Activated T-cell treated with anti-CD3 and anti-CD28 coated beads, Interleukin-2, amount 50 U/mL, for 1 hour (primary cell): ENCODE results near the gene STOML1.
A peak's percentile ranks its signal among the peaks of the same experiment; 100 is the strongest.
"Not testable (repeated sequence)": the region's sequence is repeated elsewhere in the genome, so short reads cannot be mapped to it uniquely, and the experiment has no call there.

Experiments used
- DNase-seq: peaks from one replicate; pipeline ENCODE4 v3.0.0-alpha.2; 2020

The STOML1 gene

DNA sequence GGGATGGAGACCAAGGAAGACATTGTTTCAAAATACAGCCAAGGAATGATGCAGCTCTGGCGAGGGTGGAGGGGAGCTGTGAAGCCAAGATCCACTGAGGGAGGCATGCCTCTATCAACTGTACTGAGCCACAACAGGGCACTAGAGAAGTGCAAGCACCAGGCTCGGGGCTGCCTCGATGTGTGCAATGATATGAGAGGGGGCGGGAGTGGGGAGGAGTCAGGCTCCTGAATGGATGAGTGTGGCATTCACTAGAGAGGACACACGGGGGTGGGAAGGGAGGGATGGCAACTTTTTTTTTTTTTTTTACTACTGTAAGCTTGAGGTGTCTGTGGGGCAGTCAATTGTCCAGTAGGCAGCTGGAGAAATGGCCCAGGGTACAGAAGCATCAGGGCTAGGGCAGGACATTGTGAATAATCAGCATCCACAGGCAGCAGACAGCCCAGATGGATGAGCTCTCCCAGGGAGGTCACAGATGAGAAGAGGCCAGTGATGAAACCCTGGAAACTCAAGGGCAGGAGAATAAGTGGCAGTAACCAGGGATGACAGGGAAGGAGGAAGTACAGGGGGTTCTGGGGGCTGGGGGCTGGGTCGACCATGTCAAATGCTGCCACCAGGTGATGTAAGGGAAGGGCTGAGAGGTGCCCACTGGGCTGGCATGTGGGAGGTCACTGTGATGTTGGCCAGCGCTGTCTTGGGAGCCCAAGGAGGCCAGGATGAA lies 5.9 kb downstream of the STOML1 start:
- DNase-seq: no peak

DNA sequence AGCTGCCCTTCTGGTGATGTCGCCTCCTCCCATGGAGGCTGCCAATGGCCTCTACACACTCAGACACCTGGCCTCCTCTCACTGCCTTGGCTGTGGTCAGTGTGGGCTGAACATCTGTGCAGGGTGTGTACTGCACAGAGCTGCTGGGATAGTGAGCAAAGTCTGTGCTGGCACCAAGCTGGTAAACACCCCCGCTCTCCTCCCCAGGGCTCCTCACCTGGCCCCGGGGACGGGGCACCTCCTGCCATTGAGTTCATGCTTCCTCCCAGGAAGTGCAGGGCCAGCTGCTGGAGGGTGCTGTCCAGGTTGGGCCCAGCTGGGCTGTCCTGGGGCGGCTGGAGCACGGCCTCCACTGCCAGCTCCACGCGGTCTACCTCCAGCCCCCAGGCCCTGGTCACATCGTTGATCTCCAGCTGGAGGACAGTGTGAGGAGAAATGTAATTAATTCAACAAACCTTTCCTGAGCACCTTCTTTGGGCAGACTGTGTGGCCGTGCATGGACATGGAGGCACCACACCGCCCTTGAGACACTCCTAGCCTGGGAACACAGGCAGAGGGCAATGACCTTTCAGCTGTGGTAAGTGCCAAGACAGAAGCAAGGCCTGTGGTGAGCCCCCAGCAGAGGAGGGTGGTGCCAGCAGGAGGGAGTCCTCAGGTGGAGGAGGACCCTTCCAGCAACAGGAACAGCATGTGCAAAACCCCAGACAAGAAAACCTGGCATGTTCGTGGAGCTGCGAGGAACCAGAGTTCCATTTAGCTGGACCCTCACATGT lies 6.8 kb downstream of the STOML1 start:
- no peak for DNase-seq

DNA sequence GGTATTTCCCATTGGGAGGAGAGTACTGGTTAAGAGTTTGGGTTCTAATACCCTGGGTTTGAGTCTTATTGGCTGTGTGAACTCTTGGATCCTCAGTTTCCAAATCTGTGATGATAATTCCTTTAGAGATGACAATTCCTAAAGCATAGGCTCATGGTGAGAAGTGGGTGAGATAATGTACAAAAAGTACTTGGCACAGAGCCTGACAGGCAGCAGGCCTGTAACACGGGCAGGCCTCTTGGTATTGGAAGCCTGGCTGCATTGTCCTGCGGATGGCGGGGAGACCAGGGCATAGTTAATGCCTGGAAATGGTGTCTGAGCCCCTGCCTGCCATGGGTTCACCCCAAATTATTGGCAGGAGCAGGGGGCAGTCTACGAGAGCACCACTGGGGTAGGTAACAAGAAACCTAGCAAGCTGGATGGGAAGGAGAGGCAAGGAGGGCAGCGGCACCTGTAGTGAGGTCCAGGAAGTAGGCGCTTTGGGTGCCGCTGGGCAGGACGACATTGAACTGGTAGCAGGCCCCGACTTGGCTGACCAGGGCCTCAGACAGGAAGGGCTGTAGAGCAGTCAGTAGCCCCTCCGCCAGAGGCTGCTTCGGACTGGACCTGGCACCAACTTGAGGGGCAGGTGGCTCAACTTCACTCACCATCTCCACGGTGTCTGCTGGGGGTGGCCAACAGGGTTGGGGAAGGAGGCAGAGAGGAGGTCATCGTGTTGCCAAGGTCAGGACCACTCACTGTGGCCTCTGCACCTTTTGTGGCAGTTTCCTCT lies 7.7 kb downstream of the STOML1 start:
- no peak for DNase-seq

DNA sequence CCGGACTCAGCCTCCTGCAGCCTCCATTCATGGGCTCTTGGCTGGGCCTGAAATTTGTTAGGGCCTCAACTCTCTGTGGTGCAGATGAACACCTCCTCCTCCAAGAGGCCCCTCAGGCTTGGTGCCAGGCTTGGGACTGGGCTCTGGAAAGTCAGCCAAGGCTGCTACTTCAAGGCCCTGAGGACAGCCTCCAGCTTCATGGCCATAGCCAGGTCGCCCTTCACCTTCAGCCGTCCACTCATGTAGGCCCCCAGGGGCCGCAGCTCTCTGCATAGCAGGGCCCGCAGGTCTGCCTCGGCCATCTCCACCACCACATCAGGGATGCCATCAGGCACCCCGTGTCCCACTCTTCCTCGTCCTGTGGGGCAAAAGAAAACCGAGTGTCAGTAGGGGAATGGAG lies 8.3 kb downstream of the STOML1 start:
- DNase-seq: no peak

DNA sequence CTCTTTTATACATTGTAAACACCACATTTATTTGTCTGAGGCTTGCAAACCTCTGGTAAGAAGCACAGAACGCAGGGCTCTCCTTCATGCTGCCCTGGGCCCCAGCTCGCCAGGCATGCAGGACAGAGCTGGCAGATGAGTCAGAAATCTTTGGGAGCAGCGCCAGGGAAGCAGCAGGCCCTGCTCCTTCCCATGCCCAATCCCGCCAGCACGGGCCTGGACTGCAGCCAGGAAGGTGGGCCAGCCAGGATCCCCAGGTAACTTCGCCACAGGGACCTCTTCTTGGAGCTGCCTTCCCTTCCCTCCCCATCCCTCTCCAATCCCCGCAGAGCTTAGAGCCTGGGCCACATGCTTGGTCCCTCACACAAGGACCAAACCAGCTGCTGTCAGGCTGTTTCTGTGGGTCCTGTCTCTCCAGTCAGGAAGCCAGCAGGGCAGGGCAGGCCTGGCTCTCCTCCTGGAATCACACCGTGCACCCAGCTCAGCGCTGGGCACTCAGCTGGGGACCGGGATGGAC lies 8.8 kb downstream of the STOML1 start:
- DNase-seq: no peak

DNA sequence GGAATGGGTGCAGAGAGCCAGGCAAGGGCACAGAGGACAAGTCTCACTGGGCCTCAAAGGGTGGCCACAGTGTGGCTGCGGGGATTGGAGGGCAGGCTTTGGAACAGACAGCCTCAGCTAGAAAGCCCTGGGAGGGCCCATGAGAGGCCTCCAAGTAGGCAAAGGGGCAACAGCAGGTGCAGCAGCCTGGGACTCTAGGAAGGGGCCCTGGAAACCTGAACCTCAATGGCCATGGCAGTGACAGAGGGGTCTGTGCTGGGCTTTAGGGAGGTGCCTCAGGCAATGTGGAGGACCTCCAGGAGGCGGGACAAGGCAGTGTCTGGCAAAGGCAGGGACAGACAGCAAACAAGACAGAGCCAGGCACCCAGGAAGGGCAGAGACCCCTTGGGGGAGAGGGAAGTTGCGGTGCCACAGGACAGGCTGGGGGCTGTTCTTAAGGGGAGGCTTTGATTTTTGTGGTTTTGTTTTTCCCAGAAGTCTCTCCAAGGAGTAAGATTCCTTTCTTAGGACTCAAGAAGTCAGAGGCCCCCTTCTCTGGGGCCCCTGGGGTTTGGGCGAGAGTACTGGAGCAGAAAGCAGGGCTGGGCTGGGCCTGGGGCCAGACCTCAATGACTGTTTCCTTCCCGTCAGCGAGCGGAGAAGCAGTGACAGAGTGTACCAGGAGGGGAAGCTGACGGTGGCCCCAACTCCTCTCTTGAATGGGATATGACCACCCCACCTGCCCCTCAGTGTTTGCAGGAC lies 9.7 kb downstream of the STOML1 start:
- DNase-seq: no peak

DNA sequence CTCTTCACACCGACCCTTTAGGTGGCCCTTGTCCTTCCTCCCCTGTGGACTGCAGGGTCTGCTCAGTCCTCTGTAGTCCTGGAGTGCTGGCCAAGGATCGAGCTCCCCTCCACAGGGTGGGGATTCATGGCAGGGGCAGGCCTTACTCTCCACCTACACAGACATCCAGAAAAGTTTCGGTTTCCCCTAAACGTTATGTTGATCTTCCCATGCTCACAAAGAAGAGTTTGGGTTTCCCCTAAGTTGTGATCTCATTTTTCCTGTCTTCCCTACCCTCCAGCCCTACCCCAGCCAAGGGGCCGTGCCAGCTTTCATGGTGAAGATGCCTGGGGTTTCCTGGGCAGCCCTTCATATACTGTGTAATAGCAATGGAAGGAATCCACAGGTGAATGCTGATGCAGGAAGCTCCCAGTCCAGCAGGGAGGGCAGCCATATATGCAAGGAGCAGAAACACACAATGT lies 10.3 kb downstream of the STOML1 start:
- DNase-seq: no peak

DNA sequence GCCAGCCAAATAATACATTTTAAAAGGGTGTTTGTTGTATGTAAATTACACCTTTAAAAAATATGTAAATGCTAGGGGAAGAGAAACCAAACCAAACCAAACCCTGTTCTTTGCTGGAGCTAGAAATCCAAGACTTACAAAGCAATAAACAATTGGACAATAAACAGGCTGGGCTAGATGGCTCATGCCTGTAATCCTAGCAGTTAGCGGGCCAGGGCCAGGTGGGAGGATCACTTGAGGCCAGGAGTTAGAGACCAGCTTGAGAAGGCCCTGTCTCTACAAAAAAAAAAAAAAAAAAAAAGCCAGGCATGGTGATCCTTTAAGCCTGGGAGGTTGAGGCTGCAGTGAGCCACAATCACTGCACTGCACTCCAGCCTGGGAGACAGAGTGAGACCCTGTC lies 12.5 kb downstream of the STOML1 start:
- no peak for DNase-seq

DNA sequence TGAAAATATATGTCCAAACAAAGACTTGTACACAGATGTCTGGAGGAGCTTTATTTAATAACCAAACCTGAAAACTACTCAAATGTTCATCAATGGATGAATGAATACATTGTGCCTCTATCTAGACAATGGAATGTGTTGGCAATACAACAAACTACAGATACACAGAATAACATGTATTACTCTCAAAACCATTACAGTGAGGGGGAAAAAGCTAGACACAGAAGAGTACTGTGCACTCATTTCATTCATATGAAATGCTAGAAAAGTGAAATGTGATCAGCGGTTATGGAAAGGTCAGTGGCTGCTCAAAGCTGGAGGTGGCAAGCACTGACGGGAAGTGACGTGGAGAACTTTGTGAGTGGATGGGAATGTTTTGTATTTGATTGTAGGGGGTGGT lies 13.2 kb downstream of the STOML1 start:
- no peak for DNase-seq

DNA sequence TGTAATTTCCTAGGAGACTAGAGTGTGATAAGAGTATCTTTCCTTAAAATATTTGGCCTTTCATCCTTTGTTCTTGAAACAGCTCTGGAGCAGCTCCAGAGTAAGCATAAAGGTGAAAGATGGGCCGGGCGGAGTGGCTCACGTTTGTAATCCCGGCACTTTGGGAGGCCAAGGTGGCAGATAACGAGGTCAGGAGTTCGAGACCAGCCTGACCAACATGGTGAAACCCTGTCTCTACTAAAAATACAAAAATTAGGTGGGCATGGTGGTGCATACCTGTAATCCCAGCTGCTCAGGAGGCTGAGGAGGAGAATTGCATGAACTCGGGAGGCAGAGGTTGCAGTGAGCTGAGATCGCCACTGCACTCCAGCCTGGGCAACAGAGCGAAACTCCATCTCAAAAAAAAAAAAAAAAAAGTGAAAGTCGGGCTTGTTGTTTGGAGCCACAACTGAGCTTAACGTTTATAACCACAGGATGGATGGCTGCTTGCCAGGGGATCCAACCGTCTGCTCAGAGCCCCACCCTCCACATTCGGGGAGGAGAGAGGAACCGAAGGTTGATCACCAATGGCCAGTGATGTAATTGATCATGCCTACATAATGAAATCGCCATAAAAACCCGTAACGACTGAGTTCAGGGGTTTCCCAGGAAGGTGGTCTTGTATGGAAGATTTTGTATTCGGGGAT lies 16.5 kb downstream of the STOML1 start:
- DNase-seq: not testable (repeated sequence)

DNA sequence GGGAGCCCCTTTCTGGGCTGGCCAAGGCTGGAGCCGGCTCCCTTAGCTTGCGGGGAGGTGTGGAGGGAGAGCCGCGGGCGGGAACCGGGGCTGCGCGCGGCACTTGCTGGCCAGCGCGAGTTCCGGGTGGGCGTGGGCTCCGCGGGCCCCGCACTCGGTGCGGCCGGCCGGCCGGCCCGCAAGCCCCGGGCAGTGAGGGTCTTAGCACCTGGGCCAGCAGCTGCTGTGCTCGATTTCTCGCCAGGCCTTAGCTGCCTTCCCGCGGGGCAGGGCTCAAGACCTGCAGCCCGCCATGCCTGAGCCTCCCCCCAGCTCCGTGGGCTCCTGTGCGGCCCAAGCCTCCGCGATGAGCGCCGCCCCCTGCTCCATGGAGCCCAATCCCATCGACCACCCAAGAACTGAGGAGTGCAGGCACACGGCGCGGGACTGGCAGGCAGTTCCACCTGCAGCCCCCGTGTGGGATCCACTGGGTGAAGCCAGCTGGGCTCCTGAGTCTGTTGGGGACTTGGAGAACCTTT lies 18.4 kb downstream of the STOML1 start:
- not testable (repeated sequence) for DNase-seq

DNA sequence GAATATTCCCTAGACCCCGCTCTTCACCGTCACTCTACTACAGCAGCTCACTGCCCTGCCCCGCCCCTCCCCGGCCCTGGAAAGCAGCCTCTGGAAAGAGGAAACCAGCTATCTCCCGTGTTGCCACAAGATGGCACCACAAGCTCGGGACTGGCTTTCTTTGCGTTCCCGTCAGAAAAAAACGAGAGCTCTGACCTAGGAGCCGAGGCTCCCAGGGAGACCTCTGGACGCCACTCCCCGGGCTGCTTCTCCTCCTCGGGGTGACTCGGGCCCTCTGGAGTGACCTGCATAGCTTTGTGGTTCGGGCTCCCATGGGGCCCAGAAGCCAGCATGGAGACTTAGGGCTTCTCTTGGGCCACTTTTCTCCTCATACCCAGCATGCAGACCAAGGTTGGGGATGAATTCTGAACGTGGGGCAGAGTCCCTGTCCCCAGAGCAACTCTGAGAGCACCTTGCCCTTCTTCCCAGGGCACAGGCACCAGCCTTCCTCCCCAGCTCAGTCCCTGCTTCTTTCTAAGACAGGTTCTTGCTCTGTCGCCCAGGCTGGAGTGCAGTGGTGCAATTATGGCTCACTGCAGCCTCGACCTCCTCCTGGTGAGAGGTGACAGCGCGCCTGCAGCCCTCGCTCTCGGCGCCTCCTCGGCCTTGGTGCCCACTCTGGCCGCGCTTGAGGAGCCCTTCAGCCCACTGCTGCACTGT lies 19.0 kb downstream of the STOML1 start:
- peak; percentile 81 for DNase-seq

DNA sequence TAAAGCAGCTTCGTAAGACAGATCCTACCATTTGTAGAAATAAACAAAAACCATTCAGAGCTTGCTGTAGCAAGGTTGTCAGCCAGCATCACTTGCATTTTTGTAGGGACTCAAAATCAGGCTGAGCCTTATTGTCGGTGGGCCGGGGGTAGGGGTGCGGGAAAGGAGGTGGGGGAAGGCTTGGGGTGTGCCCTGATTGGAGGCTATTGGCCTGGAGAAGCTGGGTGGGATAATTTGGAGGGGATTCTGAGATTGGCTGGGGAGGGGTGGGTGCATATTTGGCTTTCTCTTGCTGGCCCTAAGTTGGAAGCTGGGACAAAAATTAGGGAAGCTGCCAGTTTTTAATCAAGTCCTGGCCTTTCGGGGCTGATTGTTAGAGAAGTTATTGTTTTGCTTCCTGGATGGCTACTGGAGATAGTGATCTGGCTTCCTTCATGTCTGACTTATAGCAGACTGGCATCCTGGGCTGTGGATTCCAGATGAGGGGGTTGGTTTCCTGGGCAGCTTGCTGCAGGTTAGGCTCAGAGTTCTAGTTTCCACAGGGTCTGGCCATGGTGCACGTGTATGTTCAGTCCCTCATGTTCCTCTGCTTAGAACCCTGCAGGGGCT lies 22.8 kb downstream of the STOML1 start:
- no peak for DNase-seq

DNA sequence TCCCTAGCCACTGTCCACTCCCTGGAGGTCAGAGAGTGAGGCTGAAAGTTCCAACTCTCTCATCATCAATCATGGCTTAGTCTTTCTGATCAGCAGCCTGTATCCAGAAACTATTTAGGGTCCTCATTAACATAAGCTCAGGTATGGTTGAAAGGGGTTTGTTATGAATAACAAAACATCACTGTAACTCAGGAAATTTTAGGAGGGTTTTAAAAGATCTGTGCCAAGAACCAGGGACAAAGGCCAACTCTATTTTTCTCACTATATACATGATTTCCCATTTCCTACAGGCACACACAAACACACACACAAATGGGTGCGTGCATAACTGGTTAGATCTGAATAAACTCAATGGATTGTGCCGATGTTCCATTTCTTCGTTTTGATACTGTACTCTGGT lies 23.6 kb downstream of the STOML1 start:
- DNase-seq: no peak

DNA sequence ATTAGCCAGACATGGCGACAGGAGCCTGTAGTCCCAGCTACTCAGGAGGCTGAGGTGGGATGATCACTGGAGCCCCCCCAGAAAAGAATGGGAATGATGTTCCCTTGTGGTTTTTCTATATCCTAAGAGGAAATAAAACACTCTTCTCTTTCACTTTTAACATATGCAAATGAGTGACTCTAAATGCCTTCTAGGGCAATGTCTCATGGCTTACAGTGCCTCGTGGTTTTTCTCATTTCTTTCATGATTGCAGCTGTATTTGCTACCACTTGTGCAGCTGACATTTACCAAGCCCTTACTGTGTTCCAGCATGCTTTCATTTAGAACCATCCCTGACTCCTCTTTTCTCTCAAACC lies 26.4 kb downstream of the STOML1 start:
- no peak for DNase-seq

DNA sequence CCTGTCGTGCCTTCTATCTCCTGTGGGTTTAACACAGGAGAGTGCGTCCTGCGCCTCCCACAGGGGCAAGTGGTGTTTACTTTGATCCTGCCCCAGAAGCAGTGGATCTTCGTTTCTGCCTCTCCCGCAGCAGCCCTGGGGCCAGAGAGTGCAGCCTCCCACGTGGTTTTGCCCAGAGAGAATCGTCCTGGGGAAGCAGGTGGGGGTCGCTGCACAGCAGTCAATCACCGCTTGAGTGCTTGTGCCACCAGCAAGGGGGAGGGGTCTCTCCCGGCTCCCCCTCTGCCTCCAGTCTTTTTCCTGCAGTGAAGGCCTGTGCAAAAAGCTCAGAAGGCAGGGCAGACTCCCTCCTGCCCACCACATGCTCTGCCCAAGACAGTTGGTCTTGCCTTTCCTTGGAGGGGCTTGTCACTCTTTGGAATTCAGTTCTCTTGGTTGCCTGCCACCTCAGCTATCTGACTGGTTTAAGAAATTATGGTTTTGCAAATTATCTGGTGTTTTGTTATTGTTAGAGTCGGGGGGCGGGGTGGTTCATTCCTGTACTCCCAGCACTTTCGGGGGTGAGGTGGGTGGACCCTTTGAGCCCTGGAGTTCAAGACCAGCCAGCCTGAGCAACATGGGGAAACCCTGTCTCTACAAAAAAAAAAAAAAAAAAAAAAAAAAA lies 26.9 kb downstream of the STOML1 start:
- DNase-seq: peak; percentile 44

DNA sequence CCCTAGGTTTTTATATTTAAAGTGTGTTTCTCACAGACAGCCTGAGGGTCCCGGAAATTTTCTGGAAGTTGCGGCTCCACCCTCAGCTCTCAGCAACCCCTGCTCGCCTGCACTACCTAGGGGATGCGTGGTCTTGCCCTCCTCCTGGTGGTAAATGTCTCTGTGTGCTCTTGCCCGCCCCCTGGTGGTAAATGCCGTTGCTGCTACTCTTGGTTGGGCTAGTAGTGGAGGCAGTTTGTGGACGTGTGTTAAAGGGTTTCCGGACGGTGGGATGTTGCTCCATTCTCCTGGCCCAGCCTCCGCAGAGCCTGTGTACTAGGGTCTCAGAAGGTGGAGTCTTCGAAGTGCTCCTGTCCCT lies 27.4 kb downstream of the STOML1 start:
- DNase-seq: peak; percentile 88

DNA sequence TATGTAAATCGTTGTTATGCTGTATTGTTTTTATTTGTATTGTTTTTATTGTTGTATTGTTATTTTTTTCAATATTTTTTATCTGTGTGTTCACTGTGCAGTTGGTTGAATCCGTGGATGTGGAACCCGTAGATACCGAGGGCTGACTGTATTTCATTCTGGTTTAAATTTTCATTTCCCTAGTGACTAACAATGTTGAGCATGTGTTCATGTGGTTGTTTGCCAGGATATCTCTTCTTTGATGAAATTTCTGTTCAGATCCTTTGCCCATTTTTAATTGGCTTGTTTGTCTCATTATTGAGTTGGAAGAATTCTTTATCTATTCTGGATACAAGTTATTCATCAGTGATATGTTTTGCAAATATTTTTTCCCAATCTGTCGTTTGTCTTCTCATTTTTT lies 29.7 kb downstream of the STOML1 start:
- DNase-seq: no peak

DNA sequence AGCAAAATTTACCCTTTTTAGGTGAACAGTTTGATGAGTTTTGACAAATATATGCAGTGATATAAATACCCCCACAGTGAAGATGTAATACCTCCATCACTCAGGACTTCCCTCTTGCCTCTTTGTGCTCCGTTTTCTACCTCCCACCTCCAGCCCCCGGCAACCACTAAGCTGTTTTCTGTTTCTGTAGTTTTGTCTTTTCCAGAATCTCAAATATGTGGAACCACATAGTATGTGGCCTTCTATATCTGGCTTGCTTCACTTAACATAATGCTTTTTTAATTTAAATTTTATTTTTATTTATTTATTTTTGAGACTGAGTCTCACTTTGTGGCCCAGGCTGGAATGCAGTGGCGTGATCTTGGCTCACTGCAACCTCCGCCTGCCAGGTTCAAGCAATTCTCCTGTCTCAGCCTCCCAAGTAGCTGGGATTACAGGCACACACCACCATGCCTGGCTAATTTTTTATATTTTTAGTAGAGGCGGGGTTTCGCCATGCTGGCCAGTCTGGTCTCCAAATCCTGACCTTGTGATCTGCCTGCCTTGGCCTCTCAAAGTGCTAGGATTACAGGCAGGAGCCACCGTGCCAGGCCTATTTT lies 31.5 kb downstream of the STOML1 start:
- peak; percentile 4 for DNase-seq

DNA sequence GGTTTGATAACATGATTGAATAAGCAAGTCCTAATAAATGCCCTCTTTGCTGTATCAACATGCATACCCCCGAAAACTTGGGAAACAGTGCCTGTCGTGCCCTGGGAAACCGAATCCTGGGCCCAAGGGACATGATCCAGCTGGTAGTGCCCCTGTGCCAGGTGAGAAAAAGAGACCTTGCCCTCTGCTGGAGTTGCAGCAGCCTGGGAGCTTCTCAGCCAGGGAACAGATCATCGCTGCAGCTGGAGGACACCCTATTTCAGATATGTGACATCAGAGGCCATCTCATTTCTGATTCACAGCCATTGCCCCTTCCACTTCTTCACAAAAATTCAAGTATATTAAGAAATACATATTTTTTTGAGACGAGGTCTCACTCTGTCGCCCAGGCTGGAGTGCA lies 32.3 kb downstream of the STOML1 start:
- peak; percentile 15 for DNase-seq
